HG03045 (cell line): ENCODE measurements around the gene PIKFYVE.

Source experiments
- ATAC-seq: cut with Tn5 transposase; IDR thresholded peaks from one replicate; pipeline ENCODE4 v1.9.1; 2021; ENCODE audit warnings: mild to moderate bottlenecking, moderate library complexity; ENCODE audit not compliant: unreplicated experiment

Gene PIKFYVE

GRCh38 chr2:208399201-208399600 lies 133.1 kb downstream of the PIKFYVE start:
- no peak for ATAC-seq

DNA sequence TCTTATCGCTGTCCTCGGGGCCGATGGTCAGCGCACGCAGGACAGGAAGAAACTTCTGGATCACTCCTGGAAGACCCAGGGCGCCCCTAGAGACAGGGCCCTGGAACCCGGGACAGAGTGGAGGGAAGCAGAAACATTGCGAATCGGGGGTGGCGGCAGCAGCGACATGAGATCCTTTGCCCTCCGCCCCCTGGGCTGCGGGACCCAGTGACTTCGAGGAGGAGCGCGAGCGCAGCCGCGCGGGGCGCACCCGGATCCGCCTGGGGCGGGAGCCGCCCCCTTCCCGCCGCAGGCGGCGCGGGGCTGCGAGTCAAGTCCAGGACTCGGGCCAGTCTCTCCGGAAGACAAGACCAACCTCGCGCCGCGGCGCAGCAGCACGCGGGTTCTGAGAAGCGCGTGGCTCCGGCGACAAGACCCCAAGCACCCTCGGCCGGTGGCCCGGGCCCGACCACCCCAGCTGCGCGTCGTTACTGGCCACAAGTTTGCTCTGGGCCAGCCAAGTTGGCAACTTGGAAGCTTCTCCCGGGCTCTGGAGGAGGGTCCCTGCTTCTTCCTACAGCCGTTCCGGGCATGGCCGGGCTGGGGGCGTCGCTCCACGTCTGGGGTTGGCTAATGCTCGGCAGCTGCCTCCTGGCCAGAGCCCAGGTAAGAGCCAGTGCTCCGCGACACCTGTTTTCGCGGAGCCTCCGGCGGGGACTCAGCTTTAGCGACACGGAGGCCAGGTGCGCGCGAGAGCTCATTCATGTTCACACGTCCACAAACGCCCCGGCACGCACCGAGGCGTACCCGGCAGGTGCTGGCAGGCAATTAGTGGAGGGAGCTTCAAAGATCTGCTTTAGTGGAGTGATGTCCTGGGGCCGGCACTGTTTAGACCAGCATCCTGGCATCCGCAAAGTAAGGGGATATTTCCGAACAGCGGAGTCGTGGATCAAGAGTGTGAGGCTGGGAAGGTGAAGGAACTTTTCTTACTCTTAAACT lies 140.7 kb downstream of the PIKFYVE start, which contains the start of gene PTH2R:
Gene PTH2R (plus strand): TSS at position 319 of the 978 bp plus-strand sequence. CDS start 252 bp downstream, at position 571.
- no peak for ATAC-seq

GRCh38 chr2:208407667-208408066 lies 141.6 kb downstream of the PIKFYVE start:
- ATAC-seq = no peak
